WERI-Rb-1 (cell line): Measurements from ENCODE around the gene ABR.

ENCODE experiments used
- DNase-seq: peaks from one replicate; pipeline ENCODE4 v3.0.0-alpha.2; 2020
- H3K27ac ChIP-seq: fragments of 250-450 bp; sonication (Bioruptor Pico); 2 replicates; pipeline ENCODE4 v1.5.1; 2020; ENCODE audit warnings: mild to moderate bottlenecking, moderate library complexity
- H3K27me3 ChIP-seq: fragments of 250-450 bp; sonication (Bioruptor Pico); 2 replicates; pipeline ENCODE4 v1.5.1; 2021; ENCODE audit warnings: mild to moderate bottlenecking, low read depth, moderate library complexity; ENCODE audit not compliant: insufficient read depth, severe bottlenecking
- H3K36me3 ChIP-seq: fragments of 250-450 bp; sonication (Bioruptor Pico); 2 replicates; pipeline ENCODE4 v1.5.1; 2020; ENCODE audit warnings: mild to moderate bottlenecking, moderate library complexity
- H3K4me3 ChIP-seq: 2 replicates; pipeline ENCODE4 v1.5.1; 2011; ENCODE audit warnings: low read depth, mild to moderate bottlenecking, control low read depth, low read length
- H3K9me3 ChIP-seq: fragments of 250-450 bp; sonication (Bioruptor Pico); 2 replicates; pipeline ENCODE4 v1.5.1; 2021; ENCODE audit warnings: mild to moderate bottlenecking, moderate library complexity; ENCODE audit not compliant: severe bottlenecking
- CTCF ChIP-seq: IDR thresholded peaks from 2 replicates; pipeline ENCODE4 v1.5.1; 2011; ENCODE audit warnings: low read depth, mild to moderate bottlenecking, control low read depth, inconsistent platforms, low read length

ABR gene

GRCh38 chr17:968812-969730 lies 210.7 kb downstream of the ABR start:
- no peak overlapping the region for H3K4me3 ChIP-seq

GRCh38 chr17:967122-967521 lies 212.7 kb downstream of the ABR start:
- peaks cover 13% of the 10 kb centered on the region for H3K36me3 ChIP-seq
- no peak overlapping the region for H3K4me3 ChIP-seq
- H3K27ac ChIP-seq: no peak overlapping the region; the same call in none of the 2 replicates
- H3K27me3 ChIP-seq: no peaks in the 10 kb centered on the region
- no peak for TF ChIP-seq CTCF
- no peaks in the 10 kb centered on the region for H3K9me3 ChIP-seq
- no peak for DNase-seq

More at GRCh38 chr17:968812-969730, 210.7 kb downstream of the ABR start:
- H3K27me3 ChIP-seq: no peaks in the 10 kb centered on the region
- no peaks in the 10 kb centered on the region for H3K9me3 ChIP-seq
- no peak overlapping the region for H3K27ac ChIP-seq
- H3K36me3 ChIP-seq: peaks cover 13% of the 10 kb centered on the region
- no peak for TF ChIP-seq CTCF
- DNase-seq: no peak

GRCh38 chr17:965311-965989 lies 214.3 kb downstream of the ABR start:
- TF ChIP-seq CTCF: no peak
- DNase-seq: peak; percentile 58
- Histone ChIP-seq H3K36me3 (peaks cover 13% of the 10 kb centered on the region), H3K27me3 (no peaks in the 10 kb centered on the region), H3K27ac (peak overlapping the region; percentile 88), H3K4me3 (peak overlapping the region; percentile 22), H3K9me3 (no peaks in the 10 kb centered on the region)

GRCh38 chr17:964876-965275 lies 214.9 kb downstream of the ABR start:
- no peaks in the 10 kb centered on the region for H3K9me3 ChIP-seq
- no peak for TF ChIP-seq CTCF
- peak overlapping the region; percentile 88 for H3K27ac ChIP-seq
- H3K4me3 ChIP-seq: peak overlapping the region; percentile 22
- H3K36me3 ChIP-seq: peaks cover 13% of the 10 kb centered on the region
- DNase-seq: peak; percentile 83
- no peaks in the 10 kb centered on the region for H3K27me3 ChIP-seq

GRCh38 chr17:962670-963069 lies 217.1 kb downstream of the ABR start:
- H3K4me3 ChIP-seq: no peak overlapping the region
- no peak for DNase-seq
- no peak overlapping the region for H3K27ac ChIP-seq
- no peaks in the 10 kb centered on the region; the same call in none of the 2 replicates for H3K36me3 ChIP-seq
- H3K9me3 ChIP-seq: no peaks in the 10 kb centered on the region
- TF ChIP-seq CTCF: no peak
- H3K27me3 ChIP-seq: no peaks in the 10 kb centered on the region
